Activated CD4-positive, alpha-beta T cell treated with anti-CD3 and anti-CD28 coated beads, Interleukin-2, amount 10 ng/mL, durations not matched to agents 24 days and 14 days (primary cell): ENCODE measurements around the gene KBTBD13. TPM values are rescaled to one million over a fixed set of nuclear protein-coding genes. Genes with fewer than 3 reads are reported as not detected.

Experiments
- DNase-seq: peaks from one replicate; pipeline ENCODE4 v3.0.0; 2022
- H3K27ac Mint-ChIP-seq: one replicate; pipeline ENCODE4 v1.8.0; 2022; ENCODE audit warnings: mild to moderate bottlenecking, mixed read lengths
- H3K27me3 Mint-ChIP-seq: one replicate; pipeline ENCODE4 v1.8.0; 2022; ENCODE audit warnings: mixed read lengths
- H3K36me3 Mint-ChIP-seq: one replicate; pipeline ENCODE4 v1.8.0; 2022; ENCODE audit warnings: low read depth, mild to moderate bottlenecking, mixed read lengths
- H3K4me1 Mint-ChIP-seq: one replicate; pipeline ENCODE4 v1.8.0; 2021; ENCODE audit warnings: mixed read lengths
- H3K4me3 Mint-ChIP-seq: one replicate; pipeline ENCODE4 v1.8.0; 2022; ENCODE audit warnings: mild to moderate bottlenecking, moderate library complexity, mixed read lengths
- H3K9me3 Mint-ChIP-seq: one replicate; pipeline ENCODE4 v1.8.0; 2021; ENCODE audit warnings: mixed read lengths
- intact Hi-C: fragments of 100-400 bp; cut with micrococcal nuclease; formaldehyde crosslinking; loops from one replicate; pipeline ENCODE4 v1.15.1; 2023
- total RNA-seq: library from RNA; stranded (reverse); gene quantifications from 2 replicates; pipeline ENCODE4 v1.2.3, GENCODE V29; 2022

Gene KBTBD13
- total RNA-seq, 1 donor from 2014 or later, result not detected

DNA sequence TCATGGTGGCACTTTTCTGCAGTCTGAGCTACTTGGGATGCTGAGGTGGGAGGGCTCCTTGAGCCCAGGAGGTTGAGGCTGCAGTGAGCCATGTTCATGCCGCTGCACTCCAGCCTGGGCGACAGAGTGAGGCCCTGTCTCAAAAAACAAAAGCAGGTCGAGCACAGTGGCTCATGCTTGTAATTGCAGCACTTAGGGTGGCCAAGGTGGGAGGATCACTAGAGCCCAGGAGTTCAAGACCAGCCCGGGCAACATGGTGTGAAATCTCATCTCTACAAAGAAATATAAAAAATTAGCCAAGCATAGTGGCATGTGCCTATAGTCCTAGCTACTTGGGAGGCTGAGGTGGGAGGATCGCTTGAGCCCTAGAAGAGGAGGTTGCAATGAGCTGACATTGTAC, 28.5 kb downstream of the KBTBD13 start:
- no peaks in the 10 kb centered on the region for H3K27me3 Mint-ChIP-seq
- H3K9me3 Mint-ChIP-seq, result no peaks in the 10 kb centered on the region
- DNase-seq, result no peak
- H3K36me3 Mint-ChIP-seq, result peaks cover 22% of the 10 kb centered on the region
- H3K4me3 Mint-ChIP-seq, result no peak overlapping the region
- no peak overlapping the region for H3K27ac Mint-ChIP-seq
- peaks cover 10% of the 10 kb centered on the region for H3K4me1 Mint-ChIP-seq
- intact Hi-C loops, result no loop called here

- Mint-ChIP-seq H3K27me3 (no peaks in the 10 kb centered on the region), H3K9me3 (no peaks in the 10 kb centered on the region), H3K36me3 (peaks cover 22% of the 10 kb centered on the region), H3K27ac (no peak overlapping the region), H3K4me3 (no peak overlapping the region), H3K4me1 (peaks cover 10% of the 10 kb centered on the region)
- intact Hi-C loops, result no loop called here
- DNase-seq, result no peak
Observed at GRCh38 chr15:65106011-65106590, 29.6 kb downstream of the KBTBD13 start.

DNA sequence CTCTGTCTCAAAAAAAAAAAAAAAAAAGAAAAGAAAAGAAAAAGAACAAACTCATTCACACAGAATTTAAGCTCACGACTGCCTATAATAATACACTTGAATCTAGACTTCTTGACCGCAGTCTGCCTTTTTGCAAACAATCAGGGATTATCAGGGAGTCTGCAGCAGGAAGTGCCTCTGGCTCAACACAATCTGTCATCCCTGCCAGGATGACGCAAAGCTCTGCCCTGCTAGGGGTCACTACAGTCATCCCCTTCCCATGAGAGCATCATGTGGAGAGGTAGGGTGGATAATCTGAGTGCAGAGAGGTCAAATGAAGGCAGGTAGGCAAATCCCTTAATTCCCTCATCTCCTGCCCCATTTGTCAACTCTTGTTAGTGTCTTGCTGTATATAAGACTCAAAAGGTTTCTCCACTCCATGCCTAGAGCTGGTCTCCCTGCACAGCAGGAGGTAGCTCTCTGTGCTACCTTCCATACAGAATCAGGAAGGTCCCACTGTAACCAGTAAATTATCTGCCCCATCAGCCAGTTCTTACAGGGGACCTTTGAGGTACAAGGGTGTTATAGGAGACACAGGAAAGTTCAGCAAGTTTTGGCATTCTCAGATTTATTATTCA, 34.2 kb downstream of the KBTBD13 start:
- intact Hi-C loops, result no loop called here
- Mint-ChIP-seq H3K27ac (peak overlapping the region; percentile 32), H3K4me1 (peaks cover 8% of the 10 kb centered on the region), H3K4me3 (no peak overlapping the region), H3K27me3 (no peaks in the 10 kb centered on the region), H3K9me3 (no peaks in the 10 kb centered on the region), H3K36me3 (peaks cover 26% of the 10 kb centered on the region)
- DNase-seq, result no peak

GRCh38 chr15:65115086-65115485, 38.5 kb downstream of the KBTBD13 start, which contains the start of gene UBAP1L:
TSS of gene UBAP1L (minus strand) at chr15:65115200. CDS start at chr15:65106215, 8,985 bp downstream.
- intact Hi-C loops, result no loop called here
- DNase-seq, result no peak
- Mint-ChIP-seq H3K27ac (no peak within 1 kb of the TSS), H3K9me3 (no peaks in the 10 kb centered on the region), H3K27me3 (no peaks in the 10 kb centered on the region), H3K4me3 (no peak within 1 kb of the TSS), H3K4me1 (peaks cover 4% of the 10 kb centered on the region), H3K36me3 (peaks cover 47% of the 10 kb centered on the region)

DNA sequence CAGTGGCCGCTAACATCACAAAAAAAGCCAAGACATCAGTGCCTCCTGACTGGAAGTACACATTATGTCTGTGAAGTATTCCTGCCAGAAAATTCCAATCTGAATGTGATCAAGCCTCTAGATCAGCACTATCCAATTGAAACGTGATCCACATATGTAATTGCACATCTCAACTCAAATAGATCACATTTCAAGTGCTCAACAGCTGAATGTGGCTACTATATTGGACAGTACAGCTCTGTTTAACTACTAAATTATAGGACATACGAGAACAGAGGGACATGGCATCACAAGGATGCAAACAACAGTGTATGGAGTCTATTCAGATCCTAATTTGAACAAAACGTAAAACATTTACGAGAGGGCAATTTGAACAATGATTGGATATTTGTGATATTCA, 39.0 kb downstream of the KBTBD13 start:
- Mint-ChIP-seq H3K9me3 (no peaks in the 10 kb centered on the region), H3K27ac (no peak overlapping the region)

More for the DNA sequence above, 39.0 kb downstream of the KBTBD13 start:
- intact Hi-C loops, result no loop called here
- DNase-seq, result no peak
- Mint-ChIP-seq H3K36me3 (peaks cover 47% of the 10 kb centered on the region), H3K4me1 (peaks cover 4% of the 10 kb centered on the region), H3K4me3 (no peak overlapping the region), H3K27me3 (no peaks in the 10 kb centered on the region)

Other genes starting within 250 kb of the KBTBD13 start
- 15.7 and 16.9 TPM in 2 replicates for gene PLEKHO2, start 234.8 kb upstream of the KBTBD13 start, total RNA-seq
- gene ANKDD1A, start 164.8 kb upstream of the KBTBD13 start, total RNA-seq, result 1.4 and 1.8 TPM in 2 replicates
- gene SPG21, start 86.8 kb upstream of the KBTBD13 start, total RNA-seq, result 70.4 and 76.2 TPM in 2 replicates
- 19.4 and 21.6 TPM in 2 replicates for gene MTFMT, start 47.1 kb upstream of the KBTBD13 start, total RNA-seq
- not detected in 2 replicates for gene SLC51B, start 31.4 kb upstream of the KBTBD13 start, total RNA-seq
- gene RASL12, start 8.8 kb upstream of the KBTBD13 start, total RNA-seq, result not detected in 2 replicates
- gene UBAP1L, start 38.5 kb downstream of the KBTBD13 start, total RNA-seq, result 6.3 and 6.6 TPM in 2 replicates
- gene PDCD7, start 57.1 kb downstream of the KBTBD13 start, total RNA-seq, result 59.9 and 60.1 TPM in 2 replicates
- 62.8 and 63.5 TPM in 2 replicates for gene CLPX, start 108.6 kb downstream of the KBTBD13 start, total RNA-seq
- 0.02 TPM in 2 replicates for gene CILP, start 134.7 kb downstream of the KBTBD13 start, total RNA-seq
- gene PARP16, start 210.1 kb downstream of the KBTBD13 start, total RNA-seq, result 11.7 TPM in 2 replicates
- gene RNU5A-1, start 219.3 kb downstream of the KBTBD13 start, total RNA-seq, result not detected in 2 replicates
- gene RNU5B-1, start 227.9 kb downstream of the KBTBD13 start, total RNA-seq, result not detected in 2 replicates